Epithelial cell of prostate (primary cell): ENCODE measurements around the gene TSR3.

Experiments
- DNase-seq: peaks from one replicate; pipeline ENCODE4 v3.0.0-alpha.2; 2011; ENCODE audit warnings: low read depth, low spot score
- H3K27ac ChIP-seq: fragments of 450-650 bp; 2 replicates; pipeline ENCODE4 v1.5.1; 2017; ENCODE audit warnings: mild to moderate bottlenecking

The TSR3 gene

DNA sequence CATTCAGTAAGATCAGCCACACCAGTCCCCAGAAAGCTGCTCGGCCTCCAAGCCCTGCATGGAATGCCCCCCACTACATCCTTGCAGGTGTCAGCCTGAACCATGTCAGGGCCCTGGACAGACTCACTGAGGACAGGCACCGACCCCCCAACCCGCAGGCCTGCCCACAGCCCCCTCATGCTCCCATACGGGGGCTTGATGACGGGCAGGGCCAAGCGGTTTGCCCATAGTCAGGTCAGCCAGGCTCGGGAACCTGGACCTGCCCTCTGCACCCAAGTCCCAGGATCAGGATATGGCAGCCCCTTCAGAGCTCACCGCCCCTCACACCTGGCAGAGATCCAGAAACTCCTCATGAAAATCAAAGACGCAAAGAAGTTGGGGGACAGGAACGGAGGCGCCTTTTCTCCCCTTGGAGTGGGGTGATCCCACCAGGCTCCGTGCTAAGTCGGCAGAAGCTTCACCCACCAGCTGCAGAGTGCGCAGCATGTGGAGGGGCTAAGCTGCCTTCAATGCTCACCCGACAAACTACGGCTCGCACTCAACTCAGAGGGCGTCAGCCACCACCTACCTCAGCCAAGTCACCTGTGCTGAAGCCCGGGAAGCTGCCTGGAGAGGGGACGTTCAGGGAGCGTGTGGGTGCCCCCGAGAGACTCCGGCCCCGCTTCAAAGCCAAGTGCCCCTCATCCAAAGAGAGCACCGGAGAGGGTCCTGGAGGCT is 26.6 kb upstream of the TSR3 start:
- peak overlapping the region; percentile 56 for H3K27ac ChIP-seq
- DNase-seq = no peak

DNA sequence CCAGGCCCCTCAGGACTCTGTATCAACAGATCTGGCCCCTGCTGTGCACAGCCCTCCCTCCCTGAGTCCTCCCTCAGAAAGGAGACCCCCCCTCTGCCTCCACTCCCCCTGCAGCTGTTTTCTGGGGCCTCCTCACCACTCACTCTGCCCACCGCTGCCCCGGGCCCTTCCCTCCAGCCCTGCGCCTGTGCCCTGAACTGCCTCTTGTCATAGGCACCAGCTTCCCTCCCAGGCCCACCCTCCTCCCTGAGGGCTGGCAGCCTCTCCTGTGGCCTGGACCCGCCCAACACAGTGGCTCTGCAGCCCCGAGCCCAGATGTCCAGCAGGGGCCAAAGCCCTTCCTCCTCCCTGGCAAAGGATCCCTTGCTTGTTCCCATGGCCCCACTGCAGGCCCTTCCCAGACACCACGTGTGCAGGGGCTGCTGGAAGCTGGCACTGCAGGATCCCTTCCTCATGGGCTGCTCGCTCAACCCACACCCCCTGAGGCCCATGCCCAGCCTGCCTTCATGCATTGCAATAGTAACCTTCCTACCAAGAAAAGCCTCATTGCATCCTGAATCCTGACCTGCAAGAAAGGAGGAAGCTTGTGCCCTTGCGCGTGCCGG is 25.8 kb upstream of the TSR3 start:
- no peak for DNase-seq
- no peak overlapping the region for H3K27ac ChIP-seq

DNA sequence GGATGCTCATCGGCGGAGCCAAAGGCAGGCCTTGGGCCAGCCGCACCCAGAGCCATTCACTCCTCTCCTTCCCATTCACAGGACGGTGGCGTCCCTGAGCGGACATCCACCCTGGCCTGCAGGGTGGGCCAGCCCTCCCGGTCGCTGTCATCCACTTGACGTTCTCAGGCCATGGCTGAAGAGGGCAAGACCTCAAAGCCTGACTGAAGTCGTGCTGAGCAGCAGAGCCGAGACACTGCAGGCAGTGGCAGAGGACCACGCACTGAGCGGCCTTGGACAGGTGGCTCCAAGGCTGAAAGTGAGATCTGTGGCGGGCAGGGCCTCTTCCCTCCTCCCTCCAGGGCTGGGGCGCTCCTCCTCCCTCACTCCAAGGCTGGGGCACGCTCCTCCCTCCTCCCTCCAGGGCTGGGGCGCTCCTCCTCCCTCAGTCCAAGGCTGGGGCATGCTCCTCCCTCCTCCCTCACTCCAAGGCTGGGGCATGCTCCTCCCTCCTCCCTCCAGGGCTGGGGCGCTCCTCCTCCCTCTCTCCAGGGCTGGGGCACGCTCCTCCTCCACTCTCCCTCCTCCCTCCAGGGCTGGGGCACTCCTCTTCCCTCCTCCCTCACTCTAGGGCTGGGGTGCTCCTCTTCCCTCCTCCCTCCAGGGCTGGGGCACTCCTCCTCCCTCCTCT is 24.2 kb upstream of the TSR3 start:
- no peak for DNase-seq
- H3K27ac ChIP-seq = no peak overlapping the region

DNA sequence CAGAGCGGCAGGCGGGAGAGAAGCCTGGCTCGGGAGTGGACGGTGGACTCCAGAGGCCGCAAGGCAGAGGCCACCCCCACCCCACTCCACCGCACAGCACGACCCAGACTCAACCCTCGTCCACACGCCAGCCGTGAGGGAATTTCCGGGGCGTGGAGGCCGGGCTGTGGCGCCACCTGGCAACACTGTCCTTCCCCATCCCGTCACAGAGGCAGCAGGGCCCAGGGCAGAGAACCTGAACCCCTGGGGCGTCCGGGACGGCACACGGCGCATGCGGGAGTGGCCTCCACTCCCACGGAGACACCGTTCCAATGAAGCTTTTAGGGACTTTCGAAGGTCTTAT is 23.6 kb upstream of the TSR3 start:
- no peak for DNase-seq
- no peak overlapping the region for H3K27ac ChIP-seq

DNA sequence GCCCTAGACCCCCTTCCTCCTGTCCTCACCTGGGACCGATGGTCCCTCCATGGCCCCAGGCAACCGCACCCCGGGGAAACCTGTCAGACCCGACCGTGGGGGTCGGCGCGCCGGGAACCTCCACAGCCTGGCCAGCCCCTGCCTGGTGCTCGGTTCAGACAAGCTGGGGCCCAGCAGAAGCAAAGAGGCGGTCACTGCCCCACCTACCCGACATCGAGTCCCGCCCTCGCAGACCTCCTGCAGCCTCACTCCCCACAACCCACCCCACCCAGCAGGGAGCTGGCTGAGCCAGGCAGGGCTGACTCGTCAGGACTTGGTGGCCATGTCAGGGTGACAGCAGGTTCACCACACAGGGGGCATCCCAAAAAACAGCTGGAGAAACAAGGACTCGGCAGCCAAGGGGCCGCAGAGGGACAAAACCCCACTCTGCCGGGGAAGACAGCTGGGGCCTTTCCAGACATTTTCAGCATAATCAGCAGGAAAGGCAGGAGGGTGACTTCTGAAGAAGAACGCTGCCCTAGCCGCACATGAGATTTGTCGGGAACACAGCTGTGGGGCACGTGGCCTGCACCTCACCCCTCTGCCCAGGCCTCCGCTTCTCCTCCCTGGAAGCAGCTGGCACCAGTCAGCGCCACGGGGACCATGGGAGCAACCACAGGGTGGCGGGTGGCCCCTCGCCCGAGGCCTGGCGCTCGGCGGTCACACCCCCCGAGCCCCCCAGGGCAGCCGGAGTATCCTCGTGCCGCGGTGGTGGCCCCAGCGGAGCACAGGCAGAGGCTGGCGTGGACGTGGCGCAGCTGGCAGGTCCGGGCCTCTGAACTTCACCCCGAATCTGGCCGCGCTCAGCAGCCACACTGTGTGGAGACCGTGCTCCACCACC is 23.0 kb upstream of the TSR3 start:
- H3K27ac ChIP-seq = no peak overlapping the region
- DNase-seq = no peak

DNA sequence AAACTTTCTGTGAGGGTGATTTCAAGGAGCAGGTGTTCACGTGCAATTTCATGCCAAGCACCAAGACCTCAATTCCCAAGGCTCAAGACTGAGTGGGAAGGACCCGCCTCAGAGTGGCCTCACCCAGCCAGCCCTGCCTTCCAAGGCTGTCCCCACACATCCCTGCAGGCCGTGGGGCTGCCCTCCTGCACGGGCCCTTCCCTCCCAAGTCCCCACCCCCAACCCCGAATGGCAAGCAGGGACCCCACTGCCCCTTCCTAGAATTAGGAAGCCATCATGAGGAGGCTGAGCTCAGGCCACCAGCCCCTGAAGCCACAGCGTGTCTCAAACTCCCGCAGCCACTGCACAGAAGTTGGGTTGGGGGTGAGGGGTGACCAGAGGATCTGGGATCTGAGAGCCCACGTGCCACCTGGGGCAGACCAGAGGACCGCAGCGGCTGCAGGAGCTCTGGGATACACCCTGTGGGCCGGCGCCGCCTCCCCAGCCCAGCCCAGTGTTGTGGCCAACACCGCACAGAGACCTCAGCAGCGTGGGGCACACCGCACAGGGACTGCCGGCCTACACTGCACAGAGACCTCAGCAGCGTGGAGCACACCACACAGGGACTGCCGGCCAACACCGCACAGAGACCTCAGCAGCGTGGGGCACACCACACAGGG is 20.7 kb upstream of the TSR3 start:
- DNase-seq = no peak
- H3K27ac ChIP-seq = no peak overlapping the region

DNA sequence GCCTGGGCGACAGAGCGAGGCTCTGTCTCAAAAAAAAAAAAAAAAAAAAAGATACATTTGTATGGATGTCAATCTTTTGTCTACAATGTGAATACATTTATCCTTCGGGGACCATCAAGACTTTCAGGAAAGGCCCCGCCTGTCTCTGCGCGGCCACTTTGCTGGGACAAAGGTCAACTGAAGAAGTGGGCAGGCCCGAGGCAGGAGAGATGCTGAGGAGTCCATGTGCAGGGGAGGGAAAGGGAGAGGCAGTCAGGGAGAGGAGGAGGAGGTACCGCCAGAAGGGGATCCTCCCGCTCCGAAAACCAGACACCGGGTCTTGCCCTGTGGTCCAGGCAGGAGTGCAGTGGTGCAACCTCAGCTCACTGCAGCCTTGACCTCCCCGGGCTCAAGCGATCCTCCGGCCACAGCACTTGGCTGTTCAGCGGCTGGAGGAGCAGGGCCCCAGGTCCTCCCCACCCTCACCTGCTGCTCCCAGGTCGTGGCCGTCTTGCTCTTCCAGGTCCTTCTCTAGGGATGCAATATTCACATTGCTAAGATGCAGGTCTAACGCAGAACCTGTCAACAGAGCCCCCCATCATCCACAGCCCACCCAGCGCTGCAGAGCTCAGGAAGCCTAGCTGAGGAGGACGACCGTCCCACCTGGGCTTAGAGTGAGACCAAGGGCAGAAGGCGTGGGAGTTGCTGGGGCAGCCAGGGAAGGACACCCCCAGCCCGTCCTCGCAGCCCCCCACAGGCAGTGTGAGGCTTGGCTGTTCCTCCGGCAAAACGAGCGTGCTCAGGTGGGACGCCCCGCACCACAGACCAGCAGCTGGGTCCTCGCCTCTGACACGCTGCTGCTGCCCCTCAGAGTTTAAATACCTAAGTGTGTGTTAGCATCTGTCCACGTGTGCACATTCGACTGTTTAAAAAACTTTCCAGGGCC is 19.6 kb upstream of the TSR3 start:
- no peak for DNase-seq

DNA sequence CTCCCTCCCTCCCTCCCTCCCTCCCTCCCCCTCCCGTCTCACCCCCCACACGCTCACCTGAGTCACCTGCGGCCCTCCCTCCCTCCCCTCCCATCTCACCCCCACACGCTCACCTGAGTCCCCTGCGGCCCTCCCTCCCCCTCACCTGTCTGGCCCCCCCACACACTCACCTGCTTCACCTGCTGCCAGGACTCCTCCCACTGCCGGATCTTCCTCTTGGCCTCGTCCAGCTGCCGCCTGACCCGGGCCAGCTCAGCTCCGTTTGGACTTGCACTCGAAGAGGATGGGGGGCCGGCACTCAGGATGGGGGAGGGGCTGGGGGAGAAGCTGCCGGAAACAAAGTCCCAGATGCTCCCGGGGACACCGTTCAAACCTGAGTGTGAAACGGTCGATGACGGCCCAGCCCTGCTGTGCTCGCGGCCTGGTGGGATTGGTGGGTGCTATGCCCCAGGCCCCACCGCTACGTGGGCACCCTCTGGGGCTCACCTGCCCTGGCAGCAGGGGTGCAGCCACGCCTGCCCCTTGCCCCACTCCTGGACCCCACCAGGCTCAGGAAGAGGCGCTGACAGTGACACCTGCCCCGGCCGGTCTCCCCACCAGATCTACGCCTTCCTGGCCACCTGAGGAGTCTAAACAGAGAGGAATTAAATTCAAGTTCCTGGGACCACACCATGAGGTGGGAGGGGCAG is 16.0 kb upstream of the TSR3 start:
- DNase-seq = no peak
- no peak overlapping the region for H3K27ac ChIP-seq

More for the DNA sequence above, 19.6 kb upstream of the TSR3 start:
- H3K27ac ChIP-seq = no peak overlapping the region

DNA sequence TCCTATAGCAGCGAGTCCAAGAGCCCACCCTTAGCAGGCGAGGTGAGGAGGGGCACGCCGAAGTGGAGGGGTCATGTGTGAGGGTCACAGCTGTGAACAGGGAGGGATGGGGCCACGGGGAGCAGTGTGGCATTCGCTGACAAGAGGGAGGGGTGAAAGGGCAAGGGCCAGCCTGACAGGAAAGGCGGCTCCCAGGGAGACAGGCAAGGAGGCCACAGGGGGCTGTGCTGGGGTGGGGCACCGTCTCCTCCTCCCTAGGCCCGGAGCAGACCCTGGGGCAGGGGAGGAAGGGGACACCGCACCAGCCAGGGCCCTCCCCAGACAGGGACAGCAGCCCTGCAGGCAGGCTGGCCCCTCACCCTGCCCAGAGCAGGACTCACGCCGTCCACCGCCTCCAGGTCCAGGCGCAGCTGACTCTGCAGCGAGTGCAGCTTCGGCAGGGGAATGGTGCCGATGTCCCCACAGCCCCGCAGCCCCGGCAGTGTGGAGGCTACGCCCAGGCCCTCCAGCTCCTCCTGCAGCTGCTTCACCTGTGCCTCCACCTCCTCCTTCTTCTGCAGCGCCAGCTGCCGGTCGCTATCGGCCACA is 15.1 kb upstream of the TSR3 start:
- DNase-seq = no peak
- H3K27ac ChIP-seq = no peak overlapping the region

DNA sequence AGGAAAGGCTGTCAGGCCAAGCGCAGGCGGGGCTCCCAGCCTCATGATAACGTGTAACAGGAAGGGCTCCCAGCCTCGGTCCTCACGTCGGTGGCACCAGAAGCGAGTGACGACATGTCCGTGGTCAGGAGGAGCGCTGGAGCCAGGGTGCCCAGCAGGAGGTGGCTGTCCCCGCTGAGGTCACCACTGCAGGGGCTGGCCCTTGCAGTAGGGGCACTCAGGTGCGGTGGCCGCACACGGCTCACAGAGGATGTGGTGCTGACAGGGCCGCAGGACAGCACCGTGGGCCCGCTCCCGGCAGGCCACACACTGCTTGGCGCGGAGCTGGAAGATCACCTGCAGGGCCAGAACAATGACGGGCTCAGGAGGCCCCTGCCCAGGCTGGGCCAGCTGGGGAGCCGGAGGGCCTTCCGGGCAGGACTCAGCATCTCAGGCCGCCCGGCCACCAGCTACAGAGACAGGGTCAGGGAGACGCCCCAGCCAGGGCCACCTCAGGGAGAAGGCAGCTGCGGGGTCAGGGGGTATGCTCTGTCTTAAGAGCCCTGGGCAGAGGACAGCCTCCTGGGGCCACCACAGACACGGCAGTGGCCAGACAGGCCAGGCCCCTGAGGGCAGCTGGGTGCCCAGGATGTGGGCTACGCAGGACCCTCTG is 14.5 kb upstream of the TSR3 start:
- DNase-seq = no peak
- no peak overlapping the region for H3K27ac ChIP-seq

DNA sequence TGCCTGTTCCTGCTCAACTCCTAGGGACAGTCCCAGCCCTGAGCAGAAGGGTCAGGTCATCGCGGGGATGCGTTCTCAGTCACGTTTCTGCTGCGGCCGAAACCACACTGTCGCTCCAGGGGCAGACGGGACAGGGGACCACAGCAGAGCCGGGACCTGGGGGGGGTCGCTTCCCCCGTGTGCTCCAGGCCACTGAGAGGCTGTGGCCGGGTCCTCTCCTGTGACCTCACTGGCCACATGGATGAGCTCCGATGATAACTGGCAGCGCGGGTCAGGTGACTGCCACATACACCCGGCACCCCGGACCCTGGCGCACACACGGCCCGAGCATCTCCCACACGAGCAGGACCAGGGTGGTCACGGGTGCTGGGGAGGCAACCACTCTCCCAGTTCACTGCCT is 12.8 kb upstream of the TSR3 start:
- H3K27ac ChIP-seq = no peak overlapping the region
- no peak for DNase-seq

DNA sequence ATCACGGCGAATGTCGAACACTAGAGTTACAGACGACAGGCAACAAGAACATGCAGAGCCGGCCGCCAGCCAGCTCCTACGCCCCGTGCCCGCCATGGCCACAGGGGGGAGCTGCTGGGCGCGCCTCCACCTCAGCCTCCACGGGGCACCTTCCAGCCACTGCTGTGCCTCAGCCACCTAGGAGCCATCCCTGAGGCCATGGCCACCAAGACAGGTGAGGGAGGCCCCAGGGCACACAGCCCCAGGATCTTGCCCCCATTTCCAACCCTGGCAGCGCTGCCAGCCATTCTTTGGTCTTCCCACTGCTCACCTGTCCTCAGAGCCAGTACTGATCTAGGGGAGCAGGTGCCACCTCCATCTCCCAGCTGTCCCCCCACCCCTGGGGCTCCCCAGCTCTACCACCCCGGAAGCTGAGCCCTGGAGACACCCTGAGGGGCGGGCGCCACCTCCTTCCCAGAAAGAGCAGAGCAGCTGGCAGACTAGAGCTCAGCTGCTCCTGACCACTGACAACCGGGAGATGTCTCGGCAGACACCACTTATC is 11.9 kb upstream of the TSR3 start:
- DNase-seq = no peak
- no peak overlapping the region for H3K27ac ChIP-seq

DNA sequence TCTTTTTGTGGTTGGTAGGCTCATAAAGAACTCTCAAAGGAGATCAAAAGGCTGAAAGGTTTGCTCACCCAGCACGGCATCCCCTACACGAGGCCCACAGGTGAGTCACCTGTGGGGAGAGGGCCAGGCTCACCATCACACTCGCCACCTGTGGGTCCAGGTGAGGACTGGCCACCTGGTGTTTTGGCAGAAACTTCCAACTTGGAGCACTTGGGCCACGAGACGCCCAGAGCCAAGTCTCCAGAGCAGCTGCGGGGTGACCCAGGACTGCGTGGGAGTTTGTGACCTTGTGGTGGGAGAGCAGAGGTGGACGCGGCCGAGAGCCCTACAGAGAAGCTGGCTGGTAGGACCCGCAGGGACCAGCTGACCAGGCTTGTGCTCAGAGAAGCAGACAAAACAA is 11.1 kb upstream of the TSR3 start:
- H3K27ac ChIP-seq = no peak overlapping the region

DNA sequence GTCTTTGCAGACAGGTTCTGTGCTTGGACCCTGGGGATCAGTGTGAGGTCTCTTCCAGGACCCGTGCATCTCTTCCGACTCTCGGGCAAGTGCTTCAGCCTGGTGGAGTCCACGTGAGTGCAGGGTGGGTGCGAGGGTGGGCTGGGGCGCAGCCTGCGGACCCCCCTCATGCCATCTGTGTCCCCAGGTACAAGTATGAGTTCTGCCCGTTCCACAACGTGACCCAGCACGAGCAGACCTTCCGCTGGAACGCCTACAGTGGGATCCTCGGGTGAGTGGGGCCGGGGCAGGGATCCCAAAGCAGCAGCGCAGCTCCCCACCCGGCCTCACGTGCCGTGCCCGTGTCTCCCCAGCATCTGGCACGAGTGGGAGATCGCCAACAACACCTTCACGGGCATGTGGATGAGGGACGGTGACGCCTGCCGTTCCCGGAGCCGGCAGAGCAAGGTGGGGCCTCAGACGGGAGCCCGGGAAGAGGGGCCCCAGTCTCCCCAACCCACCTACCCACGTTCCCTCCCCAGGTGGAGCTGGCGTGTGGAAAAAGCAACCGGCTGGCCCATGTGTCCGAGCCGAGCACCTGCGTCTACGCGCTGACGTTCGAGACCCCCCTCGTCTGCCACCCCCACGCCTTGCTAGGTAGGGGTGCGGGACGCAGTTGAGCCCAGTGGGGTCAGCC is 10.1 kb upstream of the TSR3 start:
- DNase-seq = no peak

More for the DNA sequence above, 11.1 kb upstream of the TSR3 start:
- no peak for DNase-seq

DNA sequence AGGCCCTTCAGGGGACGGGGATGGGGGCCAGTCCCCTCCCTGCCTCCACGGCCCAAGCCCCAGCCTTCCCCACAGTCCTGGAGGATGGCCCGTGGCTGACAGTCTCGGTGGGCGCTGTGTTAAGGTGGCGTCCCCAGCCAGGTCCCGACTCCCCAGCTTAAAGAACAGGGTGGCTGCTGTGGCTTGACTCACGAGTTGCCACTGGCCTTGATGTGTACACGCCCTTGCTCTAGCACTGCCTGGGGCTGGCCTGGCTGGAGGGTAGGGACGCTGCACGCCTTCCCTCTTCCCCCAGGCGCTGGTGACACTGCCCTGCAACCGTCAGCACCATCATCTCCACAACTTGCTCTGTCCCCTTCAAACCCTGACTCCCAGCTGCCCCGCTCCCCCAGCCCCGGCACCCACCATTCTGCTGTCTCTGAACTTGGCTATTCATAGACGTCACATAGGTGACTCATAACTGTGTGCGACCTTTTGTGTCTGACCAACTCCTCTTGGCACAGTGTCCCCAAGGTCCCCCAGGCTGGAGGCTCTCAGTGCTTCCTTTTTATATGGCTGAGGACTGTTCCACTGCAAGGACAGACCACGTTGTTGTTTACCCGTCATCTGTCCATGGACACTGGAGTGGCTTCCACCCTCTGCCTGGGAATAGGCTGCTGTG is 6.4 kb upstream of the TSR3 start:
- no peak overlapping the region for H3K27ac ChIP-seq
- no peak for DNase-seq

More for the DNA sequence above, 10.1 kb upstream of the TSR3 start:
- H3K27ac ChIP-seq = no peak overlapping the region

DNA sequence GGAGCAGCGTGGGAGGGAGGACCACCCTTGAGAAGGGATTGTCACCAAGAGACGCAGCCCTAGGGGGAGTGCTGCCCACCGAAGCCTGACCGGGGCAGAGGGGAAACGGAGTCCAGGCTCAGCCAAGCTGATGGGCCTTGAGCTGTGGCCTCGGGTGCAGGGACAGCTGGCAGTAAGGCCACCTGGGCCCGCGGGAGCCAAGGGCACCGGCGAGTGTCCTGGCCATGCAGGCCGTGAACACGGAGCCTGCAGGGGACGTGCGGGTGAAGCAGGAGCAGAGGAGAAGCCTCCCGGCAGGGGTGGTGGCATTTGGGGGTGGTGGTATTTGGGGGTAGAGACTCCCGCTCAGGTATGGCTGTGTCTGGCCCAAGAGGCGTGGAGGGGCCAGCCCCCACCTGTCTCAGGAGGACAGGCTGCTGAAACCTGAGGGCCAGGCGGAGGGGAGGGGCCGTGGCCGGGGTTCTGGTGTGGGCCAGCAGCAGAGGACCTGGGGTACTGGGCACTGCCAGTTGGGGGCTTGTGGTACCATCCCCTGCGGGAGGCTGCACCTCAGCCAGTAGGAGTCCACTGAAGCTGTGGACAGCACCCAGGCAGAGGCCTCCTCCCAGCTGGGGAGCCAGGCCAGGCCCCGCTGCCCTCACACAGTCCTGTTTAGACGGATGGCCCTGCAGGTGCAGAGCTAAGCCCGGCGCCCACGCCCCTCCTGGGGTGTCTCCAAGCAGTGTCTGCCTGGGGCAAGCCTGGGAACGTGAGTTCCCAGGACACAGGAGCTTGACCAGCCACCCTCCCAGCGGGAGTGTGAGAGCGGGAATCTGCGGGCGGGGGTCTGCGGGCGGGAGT is 4.6 kb upstream of the TSR3 start:
- DNase-seq = no peak
- no peak overlapping the region for H3K27ac ChIP-seq
